GM20000 (cell line): ENCODE results near the gene LRIT2.
A peak's percentile ranks its signal among the peaks of the same experiment; 100 is the strongest.
"Not testable (repeated sequence)": the region's sequence is repeated elsewhere in the genome, so short reads cannot be mapped to it uniquely, and the experiment has no call there.

Source experiments
- DNase-seq: peaks from one replicate; pipeline ENCODE4 v3.0.0; 2012; ENCODE audit warnings: low spot score
- TF ChIP-seq, protein P1 (sequence below): IDR thresholded peaks from 2 replicates; pipeline ENCODE4 v1.5.1; 2012; ENCODE audit warnings: mild to moderate bottlenecking, control low read depth; ENCODE audit errors: extremely low read depth, missing control alignments

LRIT2 gene

GRCh38 chr10:84172467-84173356 is 52.6 kb downstream of the LRIT2 start:
- TF ChIP-seq, protein P1, sequence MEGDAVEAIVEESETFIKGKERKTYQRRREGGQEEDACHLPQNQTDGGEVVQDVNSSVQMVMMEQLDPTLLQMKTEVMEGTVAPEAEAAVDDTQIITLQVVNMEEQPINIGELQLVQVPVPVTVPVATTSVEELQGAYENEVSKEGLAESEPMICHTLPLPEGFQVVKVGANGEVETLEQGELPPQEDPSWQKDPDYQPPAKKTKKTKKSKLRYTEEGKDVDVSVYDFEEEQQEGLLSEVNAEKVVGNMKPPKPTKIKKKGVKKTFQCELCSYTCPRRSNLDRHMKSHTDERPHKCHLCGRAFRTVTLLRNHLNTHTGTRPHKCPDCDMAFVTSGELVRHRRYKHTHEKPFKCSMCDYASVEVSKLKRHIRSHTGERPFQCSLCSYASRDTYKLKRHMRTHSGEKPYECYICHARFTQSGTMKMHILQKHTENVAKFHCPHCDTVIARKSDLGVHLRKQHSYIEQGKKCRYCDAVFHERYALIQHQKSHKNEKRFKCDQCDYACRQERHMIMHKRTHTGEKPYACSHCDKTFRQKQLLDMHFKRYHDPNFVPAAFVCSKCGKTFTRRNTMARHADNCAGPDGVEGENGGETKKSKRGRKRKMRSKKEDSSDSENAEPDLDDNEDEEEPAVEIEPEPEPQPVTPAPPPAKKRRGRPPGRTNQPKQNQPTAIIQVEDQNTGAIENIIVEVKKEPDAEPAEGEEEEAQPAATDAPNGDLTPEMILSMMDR: no peak
- DNase-seq: peak; percentile 15

DNA sequence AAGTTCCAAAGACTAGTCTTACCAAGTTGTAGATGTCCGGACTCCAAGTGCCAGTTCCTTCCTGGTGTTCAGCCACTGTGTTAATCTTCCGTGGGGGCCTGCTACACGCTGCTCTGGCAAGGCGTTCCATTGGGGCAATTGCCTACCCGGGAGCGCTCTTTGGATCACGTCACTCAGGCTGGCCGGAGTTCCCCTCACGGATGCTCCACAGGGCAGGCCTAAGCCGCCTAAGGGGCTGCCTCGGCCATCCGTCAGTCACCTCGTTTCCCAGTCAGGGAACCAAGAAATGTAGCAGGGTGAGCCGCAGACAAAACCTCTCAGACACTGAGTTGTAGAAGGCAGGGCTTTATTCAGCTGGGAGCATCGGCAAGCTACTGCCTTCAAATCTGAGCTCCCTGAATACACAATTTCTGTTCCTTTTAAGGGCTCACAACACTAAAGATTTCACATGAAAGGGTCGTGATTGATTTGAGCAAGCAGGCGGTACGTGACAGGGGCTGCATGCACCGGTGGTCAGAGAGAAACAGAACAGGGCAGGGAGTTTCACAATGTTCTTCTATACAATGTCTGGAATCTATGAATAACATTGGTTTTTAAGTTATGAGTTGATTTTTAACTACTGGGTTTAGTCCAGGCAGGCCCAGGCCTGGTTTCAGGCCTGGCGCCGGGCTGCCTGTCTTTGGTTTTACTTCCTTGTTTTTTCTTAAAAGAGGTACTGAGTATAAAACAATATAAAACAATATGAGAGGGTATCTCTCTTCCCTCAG is 53.5 kb downstream of the LRIT2 start:
- not testable (repeated sequence) for DNase-seq

DNA sequence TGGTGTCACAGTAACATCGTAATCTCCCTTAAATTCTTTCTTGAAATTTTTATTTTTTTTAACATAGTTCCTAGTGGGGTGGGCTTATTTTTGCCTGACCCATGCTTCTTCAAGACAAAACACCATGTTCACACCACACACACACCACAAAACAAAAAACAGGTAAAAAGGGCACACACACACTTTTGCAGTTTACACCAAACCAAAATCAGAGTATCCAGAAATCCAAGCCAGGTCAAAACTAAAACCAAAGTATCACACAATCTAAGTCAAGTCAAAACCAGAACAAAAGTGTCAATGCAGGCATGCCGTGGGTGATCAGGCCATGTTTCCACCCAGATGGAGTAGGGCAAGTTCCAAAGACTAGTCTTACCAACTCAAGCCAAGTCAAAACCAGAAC is 54.1 kb downstream of the LRIT2 start:
- not testable (repeated sequence) for DNase-seq
